GM12878 (cell line): Measurements from ENCODE around the gene DACH1. TPM values are rescaled to one million over a fixed set of nuclear protein-coding genes. Genes with fewer than 3 reads are reported as not detected.

Experiments used
- ATAC-seq: fragments of 200-7000 bp; cut with Tn5 transposase; 3 replicates; pipeline ENCODE4 v1.9.1; 2020; ENCODE audit warnings: mild to moderate bottlenecking, moderate library complexity
- BruUV-seq: library from RNA; stranded (reverse); fragments of 400-500 nt; replicated peaks from 2 replicates; lab custom pipeline; 2021; lab: Mats Ljungman, UMichigan
- CTCF ChIA-PET: fragments of 300-600 bp; sonication (Branson Sonifier 250); formaldehyde crosslinking; extraction: SDS; loops from one replicate; lab custom pipeline; 2021; ENCODE audit warnings: inconsistent platforms; lab: Yijun Ruan, JAX
- POLR2A ChIA-PET: fragments of 350-600 bp; formaldehyde crosslinking; extraction: SDS; loops from one replicate; lab custom pipeline; 2021; ENCODE audit warnings: inconsistent platforms; lab: Charles Lee
- RAD21 ChIA-PET: fragments of 300-600 bp; sonication (Branson Sonifier 250); formaldehyde crosslinking; loops from one replicate; lab custom pipeline; 2023; ENCODE audit warnings: antibody characterized with exemption; ENCODE audit not compliant: unreplicated experiment; lab: Charles Lee
- SMC1A ChIA-PET: fragments of 300-600 bp; sonication (Branson Sonifier 250); formaldehyde crosslinking; loops from one replicate; lab custom pipeline; 2023; ENCODE audit not compliant: unreplicated experiment, uncharacterized antibody; lab: Charles Lee
- DNase-seq: peaks from one replicate; pipeline ENCODE4 v3.0.0-alpha.2; 2011; ENCODE audit warnings: low read depth, low spot score
- FAIRE-seq: peaks from 3 replicates; lab custom pipeline; 2011; peaks lifted over from hg19 to GRCh38; lab: Jason Lieb, UNC
- H2AFZ ChIP-seq: 2 replicates; pipeline ENCODE4 v1.6.0; 2011; ENCODE audit warnings: low read depth, low read length, control low read depth; ENCODE audit not compliant: control insufficient read depth
- H3K27ac ChIP-seq: 2 replicates; pipeline ENCODE4 v1.5.1; 2011; ENCODE audit warnings: control low read depth; ENCODE audit not compliant: control insufficient read depth, insufficient read depth
- H3K27me3 ChIP-seq, 2 experiments: replicated peaks in 1 of 2; 2 replicates each; pipeline versions ENCODE4 v1.6.0 to v1.6.1; 2011; ENCODE audit warnings: low read length in 1 of 2; ENCODE audit not compliant: control insufficient read depth in 2 of 2, insufficient read depth in 2 of 2
- H3K36me3 ChIP-seq, 2 experiments: 2 replicates each; pipeline ENCODE4 v1.5.1; 2011; ENCODE audit warnings: low read length in 1 of 2; ENCODE audit not compliant: control insufficient read depth in 2 of 2, insufficient read depth in 2 of 2
- H3K4me1 ChIP-seq: 2 replicates; pipeline ENCODE4 v1.6.1; 2011; ENCODE audit warnings: mild to moderate bottlenecking, low read length, moderate library complexity, mixed read lengths; ENCODE audit not compliant: control insufficient read depth, insufficient read depth
- H3K4me2 ChIP-seq: 2 replicates; pipeline ENCODE4 v1.6.0; 2011; ENCODE audit warnings: control low read depth; ENCODE audit not compliant: control insufficient read depth, insufficient read depth
- H3K4me3 ChIP-seq: fragments of 200-600 bp; sonication (generic); 2 replicates; pipeline ENCODE4 v1.5.1; 2016
- H3K79me2 ChIP-seq: 2 replicates; pipeline ENCODE4 v1.6.0; 2011; ENCODE audit warnings: low read length; ENCODE audit not compliant: control insufficient read depth, insufficient read depth
- H3K9ac ChIP-seq: 2 replicates; pipeline ENCODE4 v1.8.0; 2011; ENCODE audit warnings: low read length, control low read depth, mixed read lengths; ENCODE audit not compliant: control insufficient read depth, insufficient read depth
- H3K9me3 ChIP-seq: replicated peaks from 3 replicates; pipeline ENCODE4 v1.5.1; 2011; ENCODE audit warnings: mild to moderate bottlenecking, low read length; ENCODE audit not compliant: control insufficient read depth, insufficient read depth
- H4K20me1 ChIP-seq: 2 replicates; pipeline ENCODE4 v1.6.0; 2011; ENCODE audit not compliant: control insufficient read depth, insufficient read depth
- ATF7 ChIP-seq: fragments of 450-650 bp; IDR thresholded peaks from 2 replicates; pipeline ENCODE4 v1.6.1; 2016; ENCODE audit warnings: low read depth, mild to moderate bottlenecking
- BACH1 ChIP-seq: fragments of 450-650 bp; IDR thresholded peaks from 2 replicates; pipeline ENCODE4 v1.6.1; 2017; ENCODE audit warnings: mild to moderate bottlenecking, borderline replicate concordance
- CBFB ChIP-seq: IDR thresholded peaks from 2 replicates; pipeline ENCODE4 v1.6.1; 2016; ENCODE audit warnings: antibody characterized with exemption, low read depth
- CREM ChIP-seq: IDR thresholded peaks from 2 replicates; pipeline ENCODE4 v1.6.1; 2014; ENCODE audit warnings: antibody characterized with exemption, low read depth
- IKZF1 ChIP-seq: fragments of 450-650 bp; conservative IDR thresholded peaks from 2 replicates; pipeline ENCODE4 v1.6.1; 2017; ENCODE audit warnings: antibody characterized with exemption, mild to moderate bottlenecking
- JUND ChIP-seq: IDR thresholded peaks from 2 replicates; pipeline ENCODE4 v1.6.1; 2012; ENCODE audit warnings: low read depth, mild to moderate bottlenecking, low read length, improper control_type of control experiment, moderate library complexity
- KLF5 ChIP-seq: fragments of 450-650 bp; IDR thresholded peaks from 2 replicates; pipeline ENCODE4 v1.6.1; 2014; ENCODE audit warnings: mild to moderate bottlenecking; ENCODE audit not compliant: partially characterized antibody
- MEF2A ChIP-seq: IDR thresholded peaks from 2 replicates; pipeline ENCODE4 v1.6.1; 2011; ENCODE audit warnings: low read depth, mild to moderate bottlenecking, low read length, moderate library complexity; ENCODE audit not compliant: insufficient read depth
- MTA2 ChIP-seq: fragments of 450-650 bp; IDR thresholded peaks from 2 replicates; pipeline ENCODE4 v1.6.1; 2016; ENCODE audit warnings: low read depth, mild to moderate bottlenecking, moderate library complexity
- NR2F1 ChIP-seq: fragments of 450-650 bp; conservative IDR thresholded peaks from 2 replicates; pipeline ENCODE4 v1.6.1; 2017; ENCODE audit warnings: mild to moderate bottlenecking
- RAD21 ChIP-seq: IDR thresholded peaks from 2 replicates; pipeline ENCODE4 v1.6.1; 2011; ENCODE audit warnings: mild to moderate bottlenecking, low read depth, low read length, moderate library complexity; ENCODE audit not compliant: insufficient read depth
- RELA ChIP-seq: fragments of 450-650 bp; IDR thresholded peaks from 2 replicates; pipeline ENCODE4 v1.8.0; 2014; ENCODE audit warnings: borderline replicate concordance; ENCODE audit not compliant: partially characterized antibody
- SP1 ChIP-seq: IDR thresholded peaks from one replicate; pipeline ENCODE4 v1.6.1; 2011; ENCODE audit warnings: low read depth, low read length
- SREBF2 ChIP-seq: IDR thresholded peaks from 2 replicates; pipeline ENCODE4 v1.6.1; 2012; ENCODE audit warnings: mild to moderate bottlenecking, low read length
- WGBS: methylation state at CpG from one replicate; pipeline ENCODE4 v1.1.6; 2016; ENCODE audit warnings: low lambda C conversion rate; ENCODE audit not compliant: insufficient replicate concordance, insufficient coverage; ENCODE audit errors: missing lambda C conversion rate; 5-methylcytosine and 5-hydroxymethylcytosine counted together
- in situ Hi-C: fragments of 300-500 bp; cut with MboI; formaldehyde crosslinking; loops from 9 replicates; pipeline ENCODE4 v1.14.3; 2018; ENCODE audit warnings: mixed read lengths
- intact Hi-C: fragments of 100-400 bp; cut with micrococcal nuclease; formaldehyde crosslinking; loops from one replicate; pipeline ENCODE4 v1.14.2; 2022; ENCODE audit not compliant: unreplicated experiment
- polyA plus RNA-seq, 11 experiments: library from polyadenylated mRNA; depleted of rRNA in 4 of 11; unstranded in 6 of 11; stranded (reverse) in 5 of 11; fragments of >200 nt; fragmentation: Nextera tagmentation in 4 of 11; fragmentation: Illumina TruSeq in 1 of 11; extraction: Ambion mirVana in 4 of 11; extraction: Trizol in 1 of 11; gene quantifications; 1 replicate in 1 of 11; 2 replicates in 10 of 11; pipeline versions ENCODE4 v1.2.1 to v1.2.3, GENCODE V29; 2011 to 2016; ENCODE audit warnings: inconsistent platforms in 2 of 11, missing spikeins in 2 of 11, low read depth in 1 of 11
- total RNA-seq, 4 experiments: library from RNA; depleted of rRNA in 3 of 4; stranded (reverse); fragments of >200 nt in 3 of 4; fragmentation: Illumina TruSeq in 1 of 4; extraction: Trizol in 1 of 4; gene quantifications; 2 replicates each; pipeline versions ENCODE4 v1.2.1 to v1.2.3, GENCODE V29; 2013 to 2021
- TF ChIP-seq, protein P1 (sequence below): IDR thresholded peaks from 2 replicates; pipeline ENCODE4 v1.6.1; 2012; ENCODE audit warnings: low read depth, low read length, improper control_type of control experiment
- TF ChIP-seq, protein P2 (sequence below): fragments of 450-650 bp; IDR thresholded peaks from 2 replicates; pipeline ENCODE4 v1.6.1; 2014; ENCODE audit warnings: mild to moderate bottlenecking

Gene DACH1
- total and polyA plus RNA-seq, 10 of the 15 experiments (the other 5 are each of a cell fraction or from before 2014, with no cell fraction given): 0.05 TPM; not detected in 9

DNA sequence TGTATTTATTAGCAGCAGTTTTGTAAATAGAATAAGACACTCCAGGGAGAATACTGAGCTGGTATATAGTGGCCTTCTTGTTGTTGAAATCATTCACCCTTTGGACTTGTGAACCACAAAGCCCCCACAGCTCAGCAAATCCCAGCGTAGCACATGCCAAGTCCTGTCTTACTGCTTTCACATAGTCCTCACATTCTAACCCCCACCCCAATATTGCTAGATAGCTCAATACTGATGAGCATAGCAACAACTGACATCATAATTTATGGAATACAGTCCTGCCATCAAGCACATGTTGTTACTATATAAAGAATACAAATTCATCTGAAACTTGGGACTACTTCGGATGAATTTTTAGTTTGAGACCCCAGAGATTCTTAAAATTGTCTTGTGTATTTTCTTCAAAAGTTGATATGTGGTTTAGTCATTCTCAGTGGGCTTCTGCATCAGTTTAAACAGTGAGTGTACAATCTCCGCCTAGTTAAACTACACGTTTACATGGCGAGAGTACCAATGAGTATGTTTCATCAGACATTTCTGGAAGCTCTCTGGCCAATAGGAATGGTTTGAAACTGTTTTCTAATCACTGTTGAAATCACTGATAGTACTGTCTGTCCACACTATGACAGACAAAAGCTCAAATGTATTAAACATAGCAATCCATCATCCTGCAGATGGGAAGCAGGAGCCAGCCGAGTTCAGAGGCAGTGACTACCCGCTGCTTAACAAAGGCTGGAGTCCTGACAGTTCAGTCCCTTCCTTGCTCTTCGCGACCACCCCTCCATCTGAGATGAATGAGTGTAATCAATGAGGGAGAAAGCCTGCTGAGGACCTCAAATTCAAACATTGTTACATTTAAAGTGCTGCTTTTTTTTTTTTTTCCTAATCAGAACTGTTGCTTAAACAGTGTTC is 15.2 kb downstream of the DACH1 start:
- no TSS peak for BruUV-seq
- WGBS: 30% methylated on average over 9 of the region's 9 CpGs
- DNase-seq: no peak
- no peaks in the 10 kb centered on the region for H3K79me2 ChIP-seq
- TF ChIP-seq RELA (no peak), JUND (no peak), SP1 (no peak), CREM (no peak), IKZF1 (no peak), KLF5 (no peak), ATF7 (no peak), CBFB (no peak), MEF2A (no peak), SREBF2 (no peak), BACH1 (no peak), NR2F1 (no peak), RAD21 (no peak), MTA2 (no peak)
- TF ChIP-seq, protein P1, sequence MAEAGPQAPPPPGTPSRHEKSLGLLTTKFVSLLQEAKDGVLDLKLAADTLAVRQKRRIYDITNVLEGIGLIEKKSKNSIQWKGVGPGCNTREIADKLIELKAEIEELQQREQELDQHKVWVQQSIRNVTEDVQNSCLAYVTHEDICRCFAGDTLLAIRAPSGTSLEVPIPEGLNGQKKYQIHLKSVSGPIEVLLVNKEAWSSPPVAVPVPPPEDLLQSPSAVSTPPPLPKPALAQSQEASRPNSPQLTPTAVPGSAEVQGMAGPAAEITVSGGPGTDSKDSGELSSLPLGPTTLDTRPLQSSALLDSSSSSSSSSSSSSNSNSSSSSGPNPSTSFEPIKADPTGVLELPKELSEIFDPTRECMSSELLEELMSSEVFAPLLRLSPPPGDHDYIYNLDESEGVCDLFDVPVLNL: no peak
- TF ChIP-seq, protein P2, sequence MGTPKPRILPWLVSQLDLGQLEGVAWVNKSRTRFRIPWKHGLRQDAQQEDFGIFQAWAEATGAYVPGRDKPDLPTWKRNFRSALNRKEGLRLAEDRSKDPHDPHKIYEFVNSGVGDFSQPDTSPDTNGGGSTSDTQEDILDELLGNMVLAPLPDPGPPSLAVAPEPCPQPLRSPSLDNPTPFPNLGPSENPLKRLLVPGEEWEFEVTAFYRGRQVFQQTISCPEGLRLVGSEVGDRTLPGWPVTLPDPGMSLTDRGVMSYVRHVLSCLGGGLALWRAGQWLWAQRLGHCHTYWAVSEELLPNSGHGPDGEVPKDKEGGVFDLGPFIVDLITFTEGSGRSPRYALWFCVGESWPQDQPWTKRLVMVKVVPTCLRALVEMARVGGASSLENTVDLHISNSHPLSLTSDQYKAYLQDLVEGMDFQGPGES: no peak
- TF ChIP-seq, all 136 proteins: peak for 0
- POLR2A ChIA-PET: no interaction called here
- H3K9ac ChIP-seq: no peak overlapping the region
- SMC1A ChIA-PET: interaction anchor here (0.9 to 1.5 kb wide), 2 partner anchors 11 to 168 kb away, joined by 3 to 4 read pairs; no protein-coding TSS in a partner anchor
- in situ Hi-C loops (no loop called here), intact Hi-C loops (no loop called here)
- H3K27ac ChIP-seq: no peak overlapping the region
- no peak overlapping the region for H2AFZ ChIP-seq
- H3K4me3 ChIP-seq: no peak overlapping the region
- H3K4me2 ChIP-seq: no peak overlapping the region
- CTCF ChIA-PET: interaction anchor here (0.6 kb wide), 1 partner anchor 26 kb away, joined by 3 read pairs; no protein-coding TSS in a partner anchor
- no peaks in the 10 kb centered on the region for H4K20me1 ChIP-seq
- no peaks in the 10 kb centered on the region for H3K4me1 ChIP-seq
- RAD21 ChIA-PET: no interaction called here
- H3K9me3 ChIP-seq: no peaks in the 10 kb centered on the region
- ATAC-seq (no peak), FAIRE-seq (no peak)
- no peaks in the 10 kb centered on the region for H3K36me3 ChIP-seq
- H3K27me3 ChIP-seq: no peaks in the 10 kb centered on the region
